Type B pancreatic cell (in vitro differentiated cells): ENCODE data around the gene SULT1C3. TPM values are rescaled to one million over a fixed set of nuclear protein-coding genes. Genes with fewer than 3 reads are reported as not detected.

Experiments
- DNase-seq: peaks from one replicate; pipeline ENCODE4 v3.0.0; 2021; ENCODE audit warnings: mixed read lengths; ENCODE audit not compliant: unreplicated experiment; ENCODE audit errors: extremely low spot score
- H3K27ac Mint-ChIP-seq: 2 replicates; pipeline ENCODE4 v1.8.0; 2021; ENCODE audit warnings: mild to moderate bottlenecking, mixed read lengths
- H3K27me3 Mint-ChIP-seq: 2 replicates; pipeline ENCODE4 v1.8.0; 2021; ENCODE audit warnings: mixed read lengths
- H3K36me3 Mint-ChIP-seq: 2 replicates; pipeline ENCODE4 v1.8.0; 2021; ENCODE audit warnings: mixed read lengths
- H3K4me1 Mint-ChIP-seq: one replicate; pipeline ENCODE4 v1.8.0; 2021; ENCODE audit warnings: mixed read lengths; ENCODE audit not compliant: unreplicated experiment
- H3K4me3 Mint-ChIP-seq: 2 replicates; pipeline ENCODE4 v1.8.0; 2021; ENCODE audit warnings: mild to moderate bottlenecking, mixed read lengths
- H3K9me3 Mint-ChIP-seq: 2 replicates; pipeline ENCODE4 v1.8.0; 2021; ENCODE audit warnings: mixed read lengths
- CTCF ChIP-seq: fragments of 200-600 bp; sonication (generic); conservative IDR thresholded peaks from 2 replicates; pipeline ENCODE4 v1.5.0; 2021; ENCODE audit warnings: antibody characterized with exemption, mild to moderate bottlenecking
- total RNA-seq: library from RNA; stranded (reverse); gene quantifications from 2 replicates; pipeline ENCODE4 v1.2.1, GENCODE V29; 2021; ENCODE audit warnings: low replicate concordance

Gene SULT1C3
- total RNA-seq, 1 donor from 2014 or later: not detected

DNA sequence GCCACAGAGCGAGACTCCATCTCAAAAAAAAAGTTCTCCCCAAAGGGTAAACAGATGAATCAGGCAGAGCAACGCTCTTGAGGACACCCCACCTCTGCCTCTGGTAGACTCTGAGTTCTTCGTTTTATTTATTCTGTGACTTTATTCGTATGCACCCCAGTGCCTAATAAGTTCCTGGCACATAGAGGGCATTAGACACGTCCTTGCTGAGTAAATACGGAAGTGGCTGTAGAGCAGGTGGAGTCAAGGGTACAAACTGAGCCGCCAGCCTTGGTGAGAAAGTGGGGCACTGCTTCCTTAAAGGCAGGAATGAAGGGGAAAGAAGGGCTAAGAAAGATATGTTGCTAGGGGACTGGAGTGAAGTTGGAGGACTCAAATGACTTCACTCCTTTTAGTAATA is 61.8 kb downstream of the SULT1C3 start:
- no peaks in the 10 kb centered on the region for H3K27me3 Mint-ChIP-seq

DNA sequence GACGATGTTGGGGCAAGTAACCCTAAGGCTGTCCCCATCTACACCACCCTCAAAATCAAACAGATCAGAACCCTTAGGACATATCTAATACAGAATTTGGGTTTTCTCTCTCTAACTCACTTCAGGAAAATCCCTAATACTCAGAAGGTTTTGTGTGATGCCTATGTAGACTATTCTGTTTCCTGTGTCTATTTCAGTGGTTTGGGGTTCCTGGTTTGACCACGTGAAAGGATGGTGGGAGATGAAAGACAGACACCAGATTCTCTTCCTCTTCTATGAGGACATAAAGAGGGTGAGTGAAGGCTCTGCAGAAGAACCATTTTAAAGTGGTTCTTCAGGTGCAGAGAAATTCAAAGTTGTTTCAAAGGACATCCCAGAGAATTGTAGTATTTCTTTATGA is 65.2 kb downstream of the SULT1C3 start:
- Mint-ChIP-seq H3K27ac (no peak overlapping the region), H3K9me3 (no peaks in the 10 kb centered on the region), H3K27me3 (no peaks in the 10 kb centered on the region), H3K4me1 (no peaks in the 10 kb centered on the region), H3K36me3 (no peaks in the 10 kb centered on the region), H3K4me3 (no peak overlapping the region)
- TF ChIP-seq CTCF: no peak
- DNase-seq: no peak

More for the DNA sequence above, 61.8 kb downstream of the SULT1C3 start:
- Mint-ChIP-seq H3K9me3 (no peaks in the 10 kb centered on the region), H3K27ac (no peak overlapping the region), H3K4me3 (no peak overlapping the region), H3K4me1 (no peaks in the 10 kb centered on the region), H3K36me3 (peaks cover 4% of the 10 kb centered on the region)
- no peak for TF ChIP-seq CTCF
- DNase-seq: no peak

- Mint-ChIP-seq H3K4me3 (no peak overlapping the region), H3K27ac (no peak overlapping the region), H3K9me3 (no peaks in the 10 kb centered on the region), H3K36me3 (no peaks in the 10 kb centered on the region), H3K4me1 (no peaks in the 10 kb centered on the region), H3K27me3 (no peaks in the 10 kb centered on the region)
- no peak for TF ChIP-seq CTCF
- DNase-seq: no peak
These were observed 66.1 kb downstream of the SULT1C3 start for GRCh38 chr2:108305901-108306300.

GRCh38 chr2:108309903-108310302 is 70.1 kb downstream of the SULT1C3 start:
- no peaks in the 10 kb centered on the region for H3K36me3 Mint-ChIP-seq
- H3K9me3 Mint-ChIP-seq: no peaks in the 10 kb centered on the region
- no peak for TF ChIP-seq CTCF
- no peak for DNase-seq
- no peak overlapping the region for H3K4me3 Mint-ChIP-seq
- no peak overlapping the region for H3K27ac Mint-ChIP-seq
- no peaks in the 10 kb centered on the region for H3K27me3 Mint-ChIP-seq
- H3K4me1 Mint-ChIP-seq: peaks cover 9% of the 10 kb centered on the region

Other genes starting within 250 kb of the SULT1C3 start
- gene SULT1C2, start 48.9 kb downstream of the SULT1C3 start, total RNA-seq: 4.2 and 5.9 TPM in 2 replicates
- gene SULT1C4, start 138.0 kb downstream of the SULT1C3 start, total RNA-seq: 3.5 and 27.5 TPM in 2 replicates
- gene GCC2, start 209.2 kb downstream of the SULT1C3 start, total RNA-seq: 40.5 and 48.1 TPM in 2 replicates